Loucy (cell line): ENCODE results near the gene RPAIN.

Source experiments
- EZH2phosphoT487 ChIP-seq: fragments of 200-600 bp; IDR thresholded peaks from 2 replicates; pipeline ENCODE4 v1.6.1; 2018; ENCODE audit warnings: antibody characterized with exemption, mild to moderate bottlenecking, moderate library complexity, borderline replicate concordance
- TF ChIP-seq, protein P1 (sequence below): fragments of 200-600 bp; sonication (generic); conservative IDR thresholded peaks from 2 replicates; pipeline ENCODE4 v1.5.1; 2014; ENCODE audit warnings: mild to moderate bottlenecking, antibody characterized with exemption, low read length

DNA sequence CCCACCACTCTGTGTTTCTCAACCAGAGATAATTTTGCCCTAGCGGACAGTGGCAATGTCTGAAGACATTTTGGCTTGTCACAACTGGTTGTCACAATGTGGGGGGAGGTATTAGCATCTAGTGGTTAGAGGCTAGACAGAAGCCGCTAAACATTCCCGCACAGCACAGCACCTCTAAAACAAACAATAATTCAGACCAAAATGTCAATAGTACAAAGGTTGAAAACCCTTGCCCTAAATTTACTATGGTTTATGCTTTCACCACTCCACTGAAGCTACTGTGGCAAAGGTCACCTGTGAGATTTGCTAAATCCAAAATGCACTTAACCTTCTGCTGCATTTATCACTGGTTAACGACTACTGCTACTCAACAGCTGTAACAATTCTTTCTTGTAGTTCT, 14.6 kb upstream of the RPAIN start:
- TF ChIP-seq, protein P1, sequence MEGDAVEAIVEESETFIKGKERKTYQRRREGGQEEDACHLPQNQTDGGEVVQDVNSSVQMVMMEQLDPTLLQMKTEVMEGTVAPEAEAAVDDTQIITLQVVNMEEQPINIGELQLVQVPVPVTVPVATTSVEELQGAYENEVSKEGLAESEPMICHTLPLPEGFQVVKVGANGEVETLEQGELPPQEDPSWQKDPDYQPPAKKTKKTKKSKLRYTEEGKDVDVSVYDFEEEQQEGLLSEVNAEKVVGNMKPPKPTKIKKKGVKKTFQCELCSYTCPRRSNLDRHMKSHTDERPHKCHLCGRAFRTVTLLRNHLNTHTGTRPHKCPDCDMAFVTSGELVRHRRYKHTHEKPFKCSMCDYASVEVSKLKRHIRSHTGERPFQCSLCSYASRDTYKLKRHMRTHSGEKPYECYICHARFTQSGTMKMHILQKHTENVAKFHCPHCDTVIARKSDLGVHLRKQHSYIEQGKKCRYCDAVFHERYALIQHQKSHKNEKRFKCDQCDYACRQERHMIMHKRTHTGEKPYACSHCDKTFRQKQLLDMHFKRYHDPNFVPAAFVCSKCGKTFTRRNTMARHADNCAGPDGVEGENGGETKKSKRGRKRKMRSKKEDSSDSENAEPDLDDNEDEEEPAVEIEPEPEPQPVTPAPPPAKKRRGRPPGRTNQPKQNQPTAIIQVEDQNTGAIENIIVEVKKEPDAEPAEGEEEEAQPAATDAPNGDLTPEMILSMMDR, result no peak
- no peak for TF ChIP-seq EZH2phosphoT487
